Stimulated activated CD8-positive, alpha-beta memory T cell treated with anti-CD3 and anti-CD28 coated beads, Interleukin-12 subunit alpha, Interleukin-12 subunit beta, amount 100 ng/mL, for 4 hours (primary cell): Measurements from ENCODE around the gene ULK4.
"Not testable (repeated sequence)": the region's sequence is repeated elsewhere in the genome, so short reads cannot be mapped to it uniquely, and the experiment has no call there.

Experiments used
- DNase-seq: peaks from one replicate; pipeline ENCODE4 v3.0.0-alpha.2; 2020; ENCODE audit warnings: low read depth

The ULK4 gene

DNA sequence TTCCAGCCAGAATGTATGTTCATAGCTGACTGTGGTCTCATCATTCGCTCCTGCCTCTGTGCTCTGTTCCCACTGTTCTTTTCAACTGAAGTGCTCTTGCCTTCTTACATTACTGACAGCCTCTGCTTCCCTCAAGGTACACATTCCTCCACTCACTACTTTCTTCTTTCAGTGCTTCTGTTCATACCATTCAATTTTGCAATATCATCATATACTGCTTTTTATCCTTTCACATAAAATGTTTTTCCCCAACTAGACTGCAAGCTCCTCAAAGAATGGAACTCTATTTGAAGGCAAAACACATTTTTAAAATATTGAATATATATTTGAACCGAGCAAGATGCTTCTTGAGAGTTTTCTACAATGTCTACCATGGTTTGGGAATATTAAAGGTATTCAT lies 471.5 kb downstream of the ULK4 start:
- DNase-seq, result no peak

DNA sequence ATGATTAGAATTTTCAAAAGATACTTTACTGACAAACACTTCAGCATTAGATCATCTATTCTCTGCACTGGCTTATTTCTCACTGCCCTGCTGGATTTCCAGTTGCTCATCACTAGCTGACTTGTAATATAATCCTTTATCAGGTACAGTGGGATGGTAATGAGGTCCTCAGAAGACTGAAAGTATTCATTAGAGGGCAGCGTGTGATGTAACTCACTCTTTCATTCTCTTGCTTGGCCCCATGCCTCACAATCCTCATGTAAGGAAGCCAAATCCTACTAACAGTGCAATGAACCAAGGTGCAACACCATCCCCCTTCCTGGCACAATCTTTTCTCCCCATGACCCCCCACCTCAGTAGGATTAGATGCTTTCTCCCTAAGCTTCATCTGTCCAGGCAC lies 472.7 kb downstream of the ULK4 start:
- no peak for DNase-seq

DNA sequence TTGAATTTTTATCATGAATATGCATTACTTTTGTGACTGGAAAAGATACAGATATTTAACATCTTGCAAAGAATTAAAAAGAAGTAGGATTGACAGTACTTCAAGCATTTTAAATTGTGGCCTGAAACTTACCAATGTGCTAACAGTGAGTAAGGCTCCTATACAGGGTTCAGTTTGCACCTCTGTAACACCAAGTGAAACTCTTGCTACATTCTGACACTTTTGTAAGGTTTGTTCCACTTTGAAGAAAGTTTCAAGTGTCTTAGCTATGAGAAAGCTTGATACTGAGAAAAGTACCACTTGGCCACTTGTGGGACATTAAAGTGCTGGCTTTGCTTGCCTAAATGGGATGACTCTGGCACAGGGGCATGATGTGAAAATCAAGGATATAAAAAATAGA lies 473.4 kb downstream of the ULK4 start:
- no peak for DNase-seq

DNA sequence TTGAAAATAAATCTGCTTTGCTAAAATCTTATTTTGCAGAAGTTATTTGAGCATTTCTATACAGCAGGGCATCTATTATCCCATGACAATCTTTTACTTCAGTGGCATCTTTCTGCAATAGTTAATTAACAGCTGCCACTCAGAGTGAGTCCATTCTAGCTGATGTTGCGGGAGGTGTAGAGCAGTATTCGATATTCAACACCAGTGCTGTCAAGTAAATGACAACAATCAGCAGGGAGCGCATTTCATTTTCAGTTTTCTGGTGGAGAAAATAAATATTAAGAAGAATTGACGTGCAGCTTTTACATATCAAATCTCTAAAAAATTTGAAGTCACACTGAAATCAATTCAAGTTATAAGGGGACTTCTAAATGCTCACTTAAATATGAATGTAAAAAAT lies 476.4 kb downstream of the ULK4 start:
- no peak for DNase-seq

DNA sequence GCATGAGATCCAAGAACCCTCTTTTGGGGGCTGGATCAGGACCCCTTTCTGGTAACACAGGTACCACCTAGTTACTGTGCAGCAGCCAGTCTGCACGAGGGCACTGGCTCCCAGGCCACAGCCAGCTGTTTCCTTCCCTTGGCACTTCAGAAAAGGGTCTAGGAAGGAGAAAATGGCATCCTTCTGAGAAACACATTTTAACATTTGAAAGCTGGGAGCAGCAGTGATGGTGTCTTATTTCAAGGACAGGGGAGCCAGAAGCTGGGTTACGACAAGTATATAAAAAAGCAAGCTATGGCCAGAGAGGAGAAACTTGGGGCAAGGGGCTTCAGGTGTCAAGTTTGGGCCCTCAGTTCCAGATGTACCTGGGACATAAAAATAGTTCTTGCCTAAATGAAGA lies 479.8 kb downstream of the ULK4 start:
- DNase-seq, result no peak

DNA sequence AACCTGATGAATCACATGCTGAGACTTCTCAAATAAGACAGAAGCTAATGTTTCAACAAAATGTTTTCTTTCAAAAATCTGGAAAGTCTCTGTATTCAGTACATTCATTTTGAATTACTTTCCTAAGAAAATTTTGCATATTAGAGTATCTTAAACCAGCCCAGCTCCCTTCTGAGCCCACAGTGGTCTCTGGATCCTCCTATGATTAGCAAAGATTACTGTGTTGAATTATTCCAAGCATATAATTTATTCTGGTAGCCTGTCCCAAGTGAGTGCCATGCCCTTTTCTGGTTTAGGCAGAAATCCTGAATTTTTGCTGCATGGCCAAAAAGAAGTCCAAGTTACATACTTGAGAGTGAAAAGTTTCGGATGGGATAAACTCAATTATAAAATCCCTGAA lies 483.6 kb downstream of the ULK4 start:
- DNase-seq, result no peak

DNA sequence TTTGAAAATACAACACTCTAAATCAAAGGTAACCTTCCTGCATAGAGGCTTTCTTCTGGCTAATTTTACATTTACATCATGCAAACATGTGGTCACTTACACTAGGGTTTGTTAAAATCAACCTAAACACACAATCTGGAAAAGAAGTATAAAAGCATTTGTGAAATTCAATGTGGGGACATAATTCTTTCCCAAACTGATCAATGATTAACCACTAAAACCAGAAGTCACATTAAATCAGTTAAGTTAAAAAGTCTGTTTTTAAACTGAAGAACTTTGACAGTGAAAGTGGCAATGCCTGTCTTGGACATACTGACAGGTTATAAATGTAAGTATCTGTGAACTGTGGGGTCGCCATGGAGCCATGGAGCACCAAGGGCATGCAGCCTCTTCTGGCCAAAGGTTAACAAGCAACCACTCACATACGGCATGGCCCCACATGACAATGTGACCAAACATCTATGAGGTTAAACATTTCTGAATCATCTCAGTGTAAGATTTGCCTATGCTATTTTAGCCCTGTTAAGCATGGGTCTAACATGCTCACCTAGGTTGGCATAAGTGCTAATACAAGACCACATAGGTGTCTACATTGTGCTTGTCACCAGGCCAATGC lies 484.4 kb downstream of the ULK4 start:
- DNase-seq, result no peak

DNA sequence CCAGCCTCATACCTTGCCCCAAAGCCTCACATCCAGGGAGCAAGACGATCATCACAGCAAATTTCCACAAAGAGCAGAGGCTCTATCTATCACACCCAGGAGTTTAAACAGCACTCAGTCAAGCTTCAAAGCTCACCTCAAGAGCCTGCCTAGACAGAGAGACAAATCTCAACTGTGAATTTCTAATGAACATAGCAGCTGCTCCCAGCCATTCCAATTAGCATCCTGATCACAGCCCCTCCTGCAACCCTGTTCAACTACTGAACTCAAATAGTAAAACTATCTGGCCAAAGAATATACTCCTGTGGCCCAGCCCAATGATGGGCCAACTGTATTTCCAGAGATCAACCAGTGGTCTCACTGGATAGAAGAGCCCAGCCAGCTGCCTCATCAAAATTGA lies 492.8 kb downstream of the ULK4 start:
- no peak for DNase-seq

DNA sequence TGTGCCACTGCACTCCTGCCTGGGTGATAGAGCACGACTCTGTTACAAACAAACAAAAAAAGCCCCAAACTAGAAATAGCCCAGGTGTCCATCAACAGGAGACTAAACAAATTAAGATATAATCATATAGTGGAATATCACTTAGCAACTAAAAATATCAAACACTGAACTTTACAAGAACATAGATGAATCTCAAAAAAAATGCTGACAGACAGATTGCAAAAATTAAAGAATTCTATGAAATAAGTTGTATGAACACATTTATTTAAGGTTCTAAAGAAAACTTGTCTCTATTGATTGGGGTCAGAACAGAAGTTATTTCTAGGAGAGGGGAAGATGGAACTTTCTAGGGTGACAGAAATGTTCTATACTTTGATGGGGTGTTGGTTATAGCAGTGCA lies 494.4 kb downstream of the ULK4 start:
- DNase-seq, result no peak

DNA sequence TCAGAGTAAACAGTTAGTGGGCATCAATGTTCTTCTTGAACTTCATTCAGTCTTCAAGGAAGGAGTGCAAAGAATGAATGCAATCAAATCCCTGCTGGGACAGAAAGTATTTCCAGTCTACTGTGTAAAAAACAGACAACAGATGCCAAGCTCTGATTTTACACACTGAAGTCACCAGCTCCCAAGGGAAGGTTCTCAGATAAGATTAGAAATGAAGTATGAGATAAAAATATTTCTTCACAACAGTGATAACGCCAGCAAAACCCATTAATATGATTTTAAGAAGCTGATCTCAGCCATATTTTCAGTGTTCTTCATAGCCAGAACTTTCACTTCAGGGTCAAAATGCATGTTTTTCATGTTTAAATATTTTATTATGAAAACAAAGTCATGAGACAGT lies 497.0 kb downstream of the ULK4 start:
- DNase-seq, result no peak

DNA sequence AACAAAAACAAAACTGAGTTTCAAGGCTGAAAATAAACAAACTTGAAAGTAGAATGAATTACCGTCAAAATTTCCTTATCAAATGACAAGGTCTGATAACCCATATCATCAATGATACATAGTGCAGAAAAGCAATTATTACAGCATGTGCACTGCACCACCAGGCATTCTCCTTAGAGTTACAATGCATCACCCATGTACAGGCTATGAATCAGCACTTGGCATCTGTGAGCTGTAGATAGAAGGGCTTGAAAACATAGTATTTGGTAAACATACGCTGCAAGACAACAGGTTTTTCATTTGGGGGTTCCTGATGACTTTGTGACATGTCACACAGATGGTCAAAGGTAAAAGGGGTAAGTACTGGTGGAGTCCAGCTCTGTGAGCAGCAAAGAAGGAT lies 497.5 kb downstream of the ULK4 start:
- DNase-seq, result no peak

DNA sequence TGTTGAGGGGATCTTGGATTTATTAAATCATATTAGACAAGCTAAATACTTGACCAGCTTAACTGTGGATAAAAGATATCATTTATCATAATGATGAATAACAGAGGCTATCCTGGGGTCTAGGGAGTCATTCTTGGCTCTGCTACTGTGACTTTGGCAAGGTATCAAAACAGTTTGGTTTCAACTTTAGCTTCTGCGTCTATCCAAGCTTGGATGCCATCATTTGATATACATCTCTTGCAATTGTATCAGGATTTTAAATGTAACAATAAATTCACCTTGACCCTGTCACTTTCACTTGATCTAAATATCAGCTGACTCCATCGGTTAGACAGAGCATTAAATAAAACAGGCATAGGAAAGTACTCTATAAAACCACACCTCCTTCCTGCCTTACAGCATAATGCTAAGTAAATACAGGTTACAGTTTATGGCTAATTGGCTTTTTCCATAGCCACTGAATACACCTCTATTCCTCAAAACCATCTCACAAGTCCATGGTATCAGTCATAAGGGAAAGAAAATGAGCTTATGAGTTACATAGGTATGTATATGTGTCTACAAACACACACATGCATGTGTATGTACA lies 499.7 kb downstream of the ULK4 start:
- no peak for DNase-seq

DNA sequence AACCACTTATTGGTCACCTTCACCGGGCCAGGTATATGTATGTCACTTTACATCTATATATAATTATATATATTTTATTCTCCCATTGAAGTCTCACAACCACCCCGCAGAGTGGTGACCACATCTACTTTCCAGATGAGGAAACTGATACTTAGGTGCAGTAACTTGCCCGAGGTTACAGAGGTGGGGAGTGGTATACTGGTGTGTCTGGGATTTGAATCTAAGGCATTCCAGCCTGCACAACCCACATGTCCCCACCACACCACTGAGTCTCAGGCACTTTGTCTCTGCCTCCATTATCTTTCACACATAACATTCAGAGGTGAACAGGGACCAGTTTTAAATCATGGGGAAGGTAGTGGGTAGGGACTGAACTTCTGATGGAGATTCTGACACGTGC lies 501.2 kb downstream of the ULK4 start:
- DNase-seq, result no peak

DNA sequence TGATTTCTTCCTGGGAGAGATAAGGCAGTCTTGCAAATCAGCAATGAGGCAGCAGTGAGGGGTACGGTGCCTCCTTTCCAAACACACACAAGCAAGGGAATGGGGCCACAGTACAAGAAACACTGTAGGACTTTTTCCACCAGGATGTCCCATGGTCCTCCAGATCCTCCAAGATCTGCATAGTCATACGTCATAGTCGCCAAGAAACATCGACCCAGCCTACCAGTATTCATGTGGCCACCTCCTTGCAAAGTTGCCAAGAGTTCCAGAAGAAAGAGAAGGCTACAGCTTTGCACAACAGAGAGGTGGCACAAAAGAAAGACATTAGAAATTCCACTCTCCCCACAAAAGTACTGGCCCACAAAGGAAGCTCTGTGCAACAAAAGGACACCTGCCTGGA lies 504.7 kb downstream of the ULK4 start:
- no peak for DNase-seq

DNA sequence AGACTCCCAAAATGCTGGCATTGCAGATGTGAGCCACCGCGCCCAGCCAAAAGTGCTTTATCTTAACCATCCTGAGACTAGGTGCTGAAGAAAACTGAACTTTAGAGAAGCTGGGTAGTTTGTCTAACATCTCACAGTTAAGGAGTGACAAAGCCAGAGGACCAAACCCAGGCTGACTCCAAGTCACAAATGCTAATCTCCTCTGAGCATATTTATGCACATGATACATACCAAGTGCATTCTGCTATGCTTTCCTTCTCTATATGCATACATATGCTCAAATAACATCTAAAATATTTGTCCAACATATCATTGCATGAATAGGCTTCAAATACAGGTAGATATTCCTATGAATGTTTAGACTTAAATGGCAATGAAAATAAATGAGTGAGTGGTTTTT lies 505.7 kb downstream of the ULK4 start:
- DNase-seq, result no peak

DNA sequence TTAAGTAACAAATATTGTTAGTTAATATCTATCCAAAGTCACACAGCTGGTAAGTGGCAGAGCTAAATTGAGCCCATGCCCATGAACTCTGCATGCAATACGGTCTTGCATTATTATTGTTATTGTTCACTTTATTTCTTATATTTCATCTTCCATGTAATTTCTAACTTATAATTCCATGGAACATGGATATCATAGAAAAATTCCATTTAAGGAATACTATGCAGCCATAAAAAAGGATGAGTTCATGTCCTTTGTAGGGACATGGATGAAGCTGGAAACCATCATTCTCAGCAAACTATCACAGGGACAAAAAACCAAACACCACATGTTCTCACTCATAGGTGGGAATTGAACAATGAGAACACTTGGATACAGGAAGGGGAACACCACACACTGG lies 508.3 kb downstream of the ULK4 start:
- not testable (repeated sequence) for DNase-seq

DNA sequence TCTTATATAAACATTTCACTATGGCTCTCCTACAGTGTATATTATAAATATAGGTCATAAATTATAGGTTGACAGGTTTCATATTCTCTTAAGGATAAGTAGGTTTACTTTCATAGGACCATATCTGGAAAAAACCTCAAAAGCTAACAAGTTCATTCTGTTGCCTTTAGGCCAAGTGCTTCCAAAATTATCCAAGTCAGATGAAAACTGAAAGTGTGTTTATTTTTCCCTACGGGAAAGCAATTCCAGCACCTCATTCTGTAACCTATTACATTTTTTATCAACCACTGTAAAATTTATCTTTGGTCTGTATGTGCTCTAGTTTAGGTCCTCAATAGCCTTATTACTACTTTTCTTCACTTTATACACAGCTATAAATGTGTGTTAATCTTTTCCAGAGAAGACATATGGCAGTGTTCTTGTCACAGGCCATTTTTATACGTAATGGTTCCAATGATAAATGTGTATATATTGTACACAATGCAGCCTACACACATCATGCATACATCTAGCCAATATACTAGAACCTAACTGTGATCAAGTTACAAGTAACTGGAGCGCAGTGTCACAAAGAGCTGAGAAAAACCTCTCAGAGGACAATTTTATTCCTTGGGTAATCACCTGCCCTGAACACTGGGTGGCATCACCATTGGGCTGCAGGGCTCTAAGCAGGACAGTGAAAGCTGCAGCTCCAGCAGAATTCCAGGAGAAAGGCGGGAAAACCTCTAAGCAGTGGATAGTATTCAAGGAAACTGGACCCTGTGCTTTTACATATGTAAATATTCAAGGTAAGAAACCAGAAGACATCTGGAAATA lies 511.3 kb downstream of the ULK4 start:
- no peak for DNase-seq

DNA sequence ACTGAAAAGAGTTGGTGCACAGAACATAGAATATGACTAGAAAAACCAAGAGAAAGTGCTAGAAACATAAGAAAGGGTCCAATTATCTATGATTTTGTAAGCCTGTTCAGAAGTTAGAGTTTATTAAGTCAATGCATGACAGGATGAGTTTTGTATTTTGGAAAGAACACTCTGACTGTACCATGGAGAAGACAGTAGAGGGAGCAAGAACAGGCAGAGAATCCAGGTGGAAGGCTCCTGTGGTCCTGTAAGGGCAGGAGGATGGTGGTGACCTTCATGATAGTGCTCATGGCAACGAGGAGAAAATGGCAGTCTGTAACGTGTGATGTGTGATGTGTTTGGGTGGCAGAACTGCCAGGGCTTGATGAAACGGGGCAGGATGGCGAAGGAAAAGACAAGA lies 513.5 kb downstream of the ULK4 start:
- no peak for DNase-seq

DNA sequence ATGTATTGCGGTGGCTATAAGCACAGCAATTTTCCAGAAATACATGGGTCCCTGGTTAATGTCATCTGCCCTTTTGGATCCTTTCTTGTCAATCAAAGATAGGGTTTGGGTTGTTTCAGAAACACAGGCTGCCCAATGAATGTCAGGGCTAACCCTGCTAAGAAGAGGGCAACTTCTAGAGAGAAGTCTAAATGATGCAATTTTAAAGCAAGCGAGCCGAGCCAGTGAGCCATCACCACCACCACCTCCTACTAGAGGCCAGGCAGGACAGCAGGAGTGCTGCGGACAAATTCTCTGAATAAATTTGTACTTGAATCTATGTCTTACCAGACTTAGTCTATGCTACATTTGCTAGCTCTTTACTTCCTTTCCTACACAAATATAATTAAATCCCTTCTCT lies 514.2 kb downstream of the ULK4 start:
- no peak for DNase-seq

DNA sequence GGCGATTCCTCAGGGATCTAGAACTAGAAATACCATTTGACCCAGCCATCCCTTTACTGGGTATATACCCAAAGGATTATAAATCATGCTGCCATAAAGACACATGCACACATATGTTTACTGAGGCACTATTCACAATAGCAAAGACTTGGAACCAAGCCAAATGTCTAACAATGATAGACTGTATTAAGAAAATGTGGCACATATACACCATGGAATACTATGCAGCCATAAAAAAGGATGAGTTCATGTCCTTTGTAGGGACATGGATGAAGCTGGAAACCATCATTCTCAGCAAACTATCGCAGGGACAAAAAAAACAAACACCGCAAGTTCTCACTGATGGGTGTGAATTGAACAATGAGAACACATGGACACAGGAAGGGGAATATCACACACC lies 515.6 kb downstream of the ULK4 start:
- not testable (repeated sequence) for DNase-seq

DNA sequence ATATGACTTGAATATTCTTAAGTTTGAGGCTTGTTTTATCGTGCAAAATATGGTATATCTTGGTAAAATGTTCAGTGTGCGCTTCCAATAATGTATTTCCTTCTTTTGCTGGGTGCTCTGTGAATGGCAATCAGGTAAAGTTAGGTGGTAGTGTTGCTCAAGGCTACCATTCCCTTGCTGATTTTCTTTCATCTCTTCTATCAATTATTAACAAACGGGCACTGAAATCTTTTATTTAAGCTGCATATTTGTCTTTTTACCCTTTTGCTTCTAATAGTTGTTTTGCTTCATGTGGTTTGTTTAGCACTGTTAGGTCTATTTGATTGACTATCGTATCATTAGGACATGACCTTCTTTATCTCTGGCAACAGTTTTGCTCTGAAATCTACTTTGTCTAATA lies 520.3 kb downstream of the ULK4 start:
- DNase-seq, result no peak

DNA sequence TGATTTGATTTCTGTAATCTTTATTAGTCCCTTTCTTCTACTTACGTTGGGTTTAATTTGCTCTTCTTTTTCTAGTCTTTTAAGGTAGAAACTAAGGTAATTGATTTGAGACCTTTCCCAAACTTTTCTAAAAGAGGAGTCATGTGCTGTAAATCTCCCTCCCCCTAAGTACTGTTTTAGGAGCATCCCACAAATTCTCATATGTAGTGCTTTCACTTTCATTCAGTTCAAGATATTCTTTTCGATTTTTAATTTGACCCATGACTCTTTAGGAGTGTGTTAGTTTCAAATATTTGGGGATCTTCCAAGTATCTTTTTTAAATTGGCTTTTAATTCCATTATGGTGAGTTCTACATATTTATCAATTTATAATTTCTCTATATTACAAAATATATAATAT lies 520.8 kb downstream of the ULK4 start:
- no peak for DNase-seq

DNA sequence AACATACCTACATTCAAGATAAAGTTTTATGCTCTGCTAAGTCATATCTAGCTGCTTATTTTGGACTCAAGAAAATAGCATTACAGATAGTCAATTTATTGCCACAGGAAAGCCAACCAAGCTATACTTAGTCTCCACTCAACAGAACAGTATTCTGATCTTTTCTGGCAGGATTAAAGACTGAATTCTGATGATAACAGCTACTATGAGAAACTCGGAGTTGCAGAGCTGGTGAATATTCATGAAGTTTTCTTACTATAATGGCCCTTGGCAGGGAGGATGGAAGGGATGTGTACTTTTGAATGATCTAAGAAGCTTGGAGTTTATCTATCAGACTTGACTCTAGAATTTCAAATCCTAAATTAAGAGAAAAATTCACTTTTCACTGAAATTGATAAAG lies 524.9 kb downstream of the ULK4 start:
- no peak for DNase-seq

DNA sequence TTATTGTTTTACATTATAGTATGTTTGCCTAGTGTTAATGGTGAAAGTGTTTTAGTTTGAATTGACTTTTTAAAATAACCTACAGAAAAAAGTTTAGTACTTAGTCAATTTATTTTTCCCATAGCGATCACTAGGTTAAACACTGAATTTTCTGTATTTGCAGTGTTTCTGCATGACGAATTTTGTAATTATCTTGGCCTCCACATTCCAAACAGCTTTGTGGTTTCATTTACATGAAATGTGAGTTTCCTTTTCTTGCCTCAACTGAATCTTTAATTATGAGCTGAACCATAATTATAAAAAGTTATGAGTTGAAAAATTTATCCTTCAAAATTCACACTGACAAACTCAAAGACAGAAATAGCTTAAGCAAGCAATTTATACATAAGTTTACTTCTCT lies 527.1 kb downstream of the ULK4 start:
- no peak for DNase-seq
